Measurements from ENCODE around the gene LYSMD3.

DNA sequence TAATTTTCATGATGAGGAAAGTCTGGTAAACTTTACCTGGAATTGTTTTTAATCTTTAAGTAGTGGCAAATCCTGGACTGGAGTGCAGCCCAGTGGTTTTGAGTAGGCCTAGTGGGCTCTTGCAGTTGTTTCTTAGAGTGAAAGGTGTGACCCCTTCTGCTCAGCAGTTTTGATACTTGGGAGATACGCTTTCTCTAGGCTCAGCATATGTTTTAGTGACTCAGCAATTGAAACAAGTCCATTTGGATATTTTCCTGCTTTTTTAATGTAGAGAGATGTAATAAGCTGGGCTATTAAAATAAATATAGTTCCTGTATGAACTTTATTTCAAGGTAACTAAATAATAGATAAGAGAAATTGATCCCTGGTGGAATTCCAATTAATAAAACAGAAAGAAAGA lies 48.7 kb downstream of the LYSMD3 start:
- TF ChIP-seq, protein P1, sequence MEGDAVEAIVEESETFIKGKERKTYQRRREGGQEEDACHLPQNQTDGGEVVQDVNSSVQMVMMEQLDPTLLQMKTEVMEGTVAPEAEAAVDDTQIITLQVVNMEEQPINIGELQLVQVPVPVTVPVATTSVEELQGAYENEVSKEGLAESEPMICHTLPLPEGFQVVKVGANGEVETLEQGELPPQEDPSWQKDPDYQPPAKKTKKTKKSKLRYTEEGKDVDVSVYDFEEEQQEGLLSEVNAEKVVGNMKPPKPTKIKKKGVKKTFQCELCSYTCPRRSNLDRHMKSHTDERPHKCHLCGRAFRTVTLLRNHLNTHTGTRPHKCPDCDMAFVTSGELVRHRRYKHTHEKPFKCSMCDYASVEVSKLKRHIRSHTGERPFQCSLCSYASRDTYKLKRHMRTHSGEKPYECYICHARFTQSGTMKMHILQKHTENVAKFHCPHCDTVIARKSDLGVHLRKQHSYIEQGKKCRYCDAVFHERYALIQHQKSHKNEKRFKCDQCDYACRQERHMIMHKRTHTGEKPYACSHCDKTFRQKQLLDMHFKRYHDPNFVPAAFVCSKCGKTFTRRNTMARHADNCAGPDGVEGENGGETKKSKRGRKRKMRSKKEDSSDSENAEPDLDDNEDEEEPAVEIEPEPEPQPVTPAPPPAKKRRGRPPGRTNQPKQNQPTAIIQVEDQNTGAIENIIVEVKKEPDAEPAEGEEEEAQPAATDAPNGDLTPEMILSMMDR (IDR thresholded peaks at IDR 0.05): no peak
- TF ChIP-seq EP300 (IDR thresholded peaks at IDR 0.05): no peak
